ENCODE data around the gene MROH2B. TPM values are rescaled to one million over a fixed set of nuclear protein-coding genes. Genes with fewer than 3 reads are reported as not detected.

Gene MROH2B
- total RNA-seq, 1 donor from 2014 or later, result not detected

DNA sequence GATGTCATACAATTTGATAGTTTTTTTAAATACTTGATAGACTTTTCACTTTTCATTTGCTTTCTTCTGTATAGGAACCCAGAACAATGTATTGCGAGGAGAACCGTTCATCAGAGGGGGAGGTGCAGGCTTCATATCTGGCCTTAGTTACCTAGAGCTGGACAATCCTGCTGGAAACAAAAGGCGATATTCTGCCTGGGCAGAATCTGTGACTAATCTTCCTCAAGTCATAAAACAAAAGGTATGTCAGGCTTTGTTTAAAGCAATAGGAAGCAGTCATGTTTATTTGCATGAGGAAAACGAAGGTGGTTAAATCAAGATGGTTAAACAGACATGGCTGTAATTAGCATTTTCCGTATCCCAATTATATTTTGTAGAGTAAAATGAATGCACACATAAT is 115.8 kb downstream of the MROH2B start:
- H3K4me3 Mint-ChIP-seq, result no peak overlapping the region
- H3K4me1 Mint-ChIP-seq, result no peaks in the 10 kb centered on the region
- no peak for TF ChIP-seq CTCF (IDR thresholded peaks at IDR 0.05; ENCODE audit: unreplicated experiment)
- DNase-seq (ENCODE audit: low spot score in 2 of 2, unreplicated experiment in 2 of 2), result no peak
- no peaks in the 10 kb centered on the region for H3K27me3 Mint-ChIP-seq (ENCODE audit: low read depth)
- H3K36me3 Mint-ChIP-seq, result peaks cover 2% of the 10 kb centered on the region
- no peak overlapping the region for H3K27ac Mint-ChIP-seq
- peaks cover 18% of the 10 kb centered on the region for H3K9me3 Mint-ChIP-seq

Other genes with a start within 250 kb of the MROH2B start
- gene RPL37, start 236.1 kb downstream of the MROH2B start, total RNA-seq, result 1,420 to 1,502 TPM (median 1,461 TPM) in 3 replicates
- 1.3 to 1.5 TPM (median 1.4 TPM) in 3 replicates for gene CARD6, start 230.0 kb downstream of the MROH2B start, total RNA-seq
- 18.2 to 22.6 TPM (median 20.7 TPM) in 3 replicates for gene C7, start 161.8 kb downstream of the MROH2B start, total RNA-seq
- 0.20 to 0.42 TPM in 2 of 3 replicates, not detected in the other for gene C6, start 142.2 kb upstream of the MROH2B start, total RNA-seq

All from mesothelial cell of epicardium (in vitro differentiated cells).